OCI-LY7 (cell line): Measurements from ENCODE around the gene NEU2. TPM values are rescaled to one million over a fixed set of nuclear protein-coding genes. Genes with fewer than 3 reads are reported as not detected.
A peak's percentile ranks its signal among the peaks of the same experiment; 100 is the strongest.

Experiments
- BruUV-seq: library from RNA; stranded (reverse); fragments of 400-500 nt; replicated peaks from 2 replicates; lab custom pipeline; 2021; lab: Mats Ljungman, UMichigan
- CTCF ChIA-PET: fragments of 300-600 bp; sonication (Branson Sonifier 250); formaldehyde crosslinking; loops from one replicate; lab custom pipeline; 2022; ENCODE audit warnings: antibody characterized with exemption; ENCODE audit not compliant: unreplicated experiment; lab: Charles Lee
- POLR2A ChIA-PET: fragments of 300-600 bp; sonication (Branson Sonifier 250); formaldehyde crosslinking; loops from one replicate; lab custom pipeline; 2022; ENCODE audit warnings: antibody characterized with exemption; lab: Charles Lee
- DNase-seq: peaks from one replicate; pipeline ENCODE4 v3.0.0-alpha.2; 2015; ENCODE audit warnings: low spot score
- H2AFZ ChIP-seq: fragments of 200-600 bp; sonication (generic), shearing (Covaris generic); 2 replicates; pipeline ENCODE4 v1.6.1; 2014; ENCODE audit warnings: mild to moderate bottlenecking, antibody characterized with exemption, low read length, moderate library complexity
- H3K27ac ChIP-seq: fragments of 200-600 bp; sonication (generic); 2 replicates; pipeline ENCODE4 v1.5.1; 2014; ENCODE audit warnings: mixed run types, low read depth, mild to moderate bottlenecking, moderate library complexity, low read length, inconsistent platforms; ENCODE audit not compliant: poor library complexity, severe bottlenecking
- H3K36me3 ChIP-seq: fragments of 200-600 bp; sonication (generic); 2 replicates; pipeline ENCODE4 v1.6.1; 2014; ENCODE audit warnings: mild to moderate bottlenecking, antibody characterized with exemption, low read length, moderate library complexity, mixed read lengths; ENCODE audit not compliant: insufficient read depth
- H3K4me1 ChIP-seq: fragments of 200-600 bp; sonication (generic); 2 replicates; pipeline ENCODE4 v1.5.1; 2014; ENCODE audit warnings: mild to moderate bottlenecking, low read length; ENCODE audit not compliant: insufficient read depth, poor library complexity, severe bottlenecking
- H3K4me2 ChIP-seq: fragments of 200-600 bp; sonication (generic); 2 replicates; pipeline ENCODE4 v1.6.1; 2014; ENCODE audit warnings: mild to moderate bottlenecking, low read length
- H3K4me3 ChIP-seq: fragments of 200-600 bp; sonication (generic); 2 replicates; pipeline ENCODE4 v1.5.1; 2014; ENCODE audit warnings: mild to moderate bottlenecking, low read depth, low read length; ENCODE audit not compliant: poor library complexity, severe bottlenecking
- H3K79me2 ChIP-seq: fragments of 200-600 bp; sonication (generic); 2 replicates; pipeline ENCODE4 v1.6.1; 2016; ENCODE audit warnings: low read depth, mild to moderate bottlenecking, low read length, moderate library complexity, mixed read lengths; ENCODE audit not compliant: insufficient read depth
- H3K9me2 ChIP-seq: fragments of 200-600 bp; sonication (generic); 2 replicates; pipeline ENCODE4 v1.6.1; 2016; ENCODE audit warnings: mild to moderate bottlenecking, low read length, mixed read lengths; ENCODE audit not compliant: insufficient read depth
- H3K9me3 ChIP-seq: fragments of 200-600 bp; sonication (generic); 2 replicates; pipeline ENCODE4 v1.6.1; 2014; ENCODE audit warnings: mild to moderate bottlenecking, mixed run types, low read length, mixed read lengths
- H4K20me1 ChIP-seq: fragments of 200-600 bp; sonication (generic); 2 replicates; pipeline ENCODE4 v1.6.1; 2014; ENCODE audit warnings: mild to moderate bottlenecking, antibody characterized with exemption, low read length, moderate library complexity, mixed read lengths; ENCODE audit not compliant: insufficient read depth
- EZH2phosphoT487 ChIP-seq: fragments of 200-600 bp; sonication (generic); IDR thresholded peaks from 2 replicates; pipeline ENCODE4 v1.6.1; 2018; ENCODE audit warnings: low read depth, borderline replicate concordance, mild to moderate bottlenecking, mixed run types, antibody characterized with exemption, low read length, moderate library complexity, mixed read lengths
- intact Hi-C: fragments of 100-400 bp; cut with micrococcal nuclease; formaldehyde crosslinking; loops from one replicate; pipeline ENCODE4 v1.10.0; 2022; ENCODE audit not compliant: unreplicated experiment
- total RNA-seq, 2 experiments: library from RNA; depleted of rRNA in 1 of 2; stranded (reverse); fragments of >200 nt in 1 of 2; shearing (Covaris generic) in 1 of 2; gene quantifications; 2 replicates each; pipeline ENCODE4 v1.2.3, GENCODE V29; 2014 to 2022
- TF ChIP-seq, protein P1 (sequence below): fragments of 200-600 bp; sonication (generic); conservative IDR thresholded peaks from 2 replicates; pipeline ENCODE4 v1.5.1; 2014; ENCODE audit warnings: mild to moderate bottlenecking, antibody characterized with exemption, low read length, moderate library complexity, mixed read lengths

Gene NEU2
- total RNA-seq, 2 experiments from 2014 or later, result not detected

GRCh38 chr2:233047667-233048066 is 15.2 kb downstream of the NEU2 start:
- no peak overlapping the region for H3K27ac ChIP-seq
- H3K4me2 ChIP-seq, result no peak overlapping the region
- no peaks in the 10 kb centered on the region for H3K79me2 ChIP-seq
- no peaks in the 10 kb centered on the region for H3K36me3 ChIP-seq
- H3K4me3 ChIP-seq, result no peak overlapping the region
- POLR2A ChIA-PET, result interaction anchor here (0.9 kb wide), 1 partner anchor 11 kb away, joined by 3 read pairs; no protein-coding TSS in a partner anchor
- no peaks in the 10 kb centered on the region for H3K9me2 ChIP-seq
- no TSS peak for BruUV-seq
- H4K20me1 ChIP-seq, result no peaks in the 10 kb centered on the region
- no peak for DNase-seq
- H3K9me3 ChIP-seq, result no peaks in the 10 kb centered on the region
- intact Hi-C loops, result no loop called here
- H3K4me1 ChIP-seq, result no peaks in the 10 kb centered on the region
- no peak for TF ChIP-seq EZH2phosphoT487
- TF ChIP-seq, protein P1, sequence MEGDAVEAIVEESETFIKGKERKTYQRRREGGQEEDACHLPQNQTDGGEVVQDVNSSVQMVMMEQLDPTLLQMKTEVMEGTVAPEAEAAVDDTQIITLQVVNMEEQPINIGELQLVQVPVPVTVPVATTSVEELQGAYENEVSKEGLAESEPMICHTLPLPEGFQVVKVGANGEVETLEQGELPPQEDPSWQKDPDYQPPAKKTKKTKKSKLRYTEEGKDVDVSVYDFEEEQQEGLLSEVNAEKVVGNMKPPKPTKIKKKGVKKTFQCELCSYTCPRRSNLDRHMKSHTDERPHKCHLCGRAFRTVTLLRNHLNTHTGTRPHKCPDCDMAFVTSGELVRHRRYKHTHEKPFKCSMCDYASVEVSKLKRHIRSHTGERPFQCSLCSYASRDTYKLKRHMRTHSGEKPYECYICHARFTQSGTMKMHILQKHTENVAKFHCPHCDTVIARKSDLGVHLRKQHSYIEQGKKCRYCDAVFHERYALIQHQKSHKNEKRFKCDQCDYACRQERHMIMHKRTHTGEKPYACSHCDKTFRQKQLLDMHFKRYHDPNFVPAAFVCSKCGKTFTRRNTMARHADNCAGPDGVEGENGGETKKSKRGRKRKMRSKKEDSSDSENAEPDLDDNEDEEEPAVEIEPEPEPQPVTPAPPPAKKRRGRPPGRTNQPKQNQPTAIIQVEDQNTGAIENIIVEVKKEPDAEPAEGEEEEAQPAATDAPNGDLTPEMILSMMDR, result no peak
- CTCF ChIA-PET, result no interaction called here
- no peak overlapping the region for H2AFZ ChIP-seq

GRCh38 chr2:233048569-233049193 is 16.2 kb downstream of the NEU2 start:
- no peaks in the 10 kb centered on the region for H3K4me1 ChIP-seq
- intact Hi-C loops, result no loop called here
- CTCF ChIA-PET, result interaction anchor here (1.3 kb wide), 1 partner anchor 11 kb away, joined by 4 read pairs; the partner anchor contains the start of gene INPP5D
- no peak for DNase-seq
- no peak overlapping the region for H3K4me3 ChIP-seq
- no peak overlapping the region for H2AFZ ChIP-seq
- BruUV-seq, result no TSS peak
- H3K4me2 ChIP-seq, result no peak overlapping the region
- H3K9me2 ChIP-seq, result no peaks in the 10 kb centered on the region
- POLR2A ChIA-PET, result interaction anchor here (0.6 to 0.9 kb wide), 2 partner anchors 12 to 151 kb away, joined by 3 read pairs; no protein-coding TSS in a partner anchor
- no peaks in the 10 kb centered on the region for H3K36me3 ChIP-seq
- H3K79me2 ChIP-seq, result no peaks in the 10 kb centered on the region
- H4K20me1 ChIP-seq, result no peaks in the 10 kb centered on the region
- H3K27ac ChIP-seq, result no peak overlapping the region
- TF ChIP-seq, protein P1, result no peak
- TF ChIP-seq EZH2phosphoT487, result no peak
- no peaks in the 10 kb centered on the region for H3K9me3 ChIP-seq

- Histone ChIP-seq H3K4me3 (no peak overlapping the region), H3K79me2 (no peaks in the 10 kb centered on the region), H3K4me2 (no peak overlapping the region), H3K36me3 (no peaks in the 10 kb centered on the region), H3K27ac (no peak overlapping the region), H3K9me2 (no peaks in the 10 kb centered on the region), H2AFZ (no peak overlapping the region), H3K4me1 (no peaks in the 10 kb centered on the region), H3K9me3 (no peaks in the 10 kb centered on the region), H4K20me1 (no peaks in the 10 kb centered on the region)
- TF ChIP-seq EZH2phosphoT487, result no peak
- TF ChIP-seq, protein P1, result peak; percentile 50; the same call in 1 of the 2 replicates
- ChIA-PET POLR2A (interaction anchor here (0.7 to 0.8 kb wide), 2 partner anchors 201 to 251 kb away, joined by 3 read pairs; no protein-coding TSS in a partner anchor), CTCF (interaction anchor here (1.3 kb wide), 1 partner anchor 11 kb away, joined by 4 read pairs; the partner anchor contains the start of gene INPP5D)
- DNase-seq, result peak; percentile 38
- no TSS peak for BruUV-seq
- intact Hi-C loops, result no loop called here
Measured at GRCh38 chr2:233049194-233049761, 16.8 kb downstream of the NEU2 start.
